Ascending aorta (tissue), 2 donors: ENCODE results near the gene MINDY2. TPM values are rescaled to one million over a fixed set of nuclear protein-coding genes. Genes with fewer than 3 reads are reported as not detected.

Experiments used
- DNase-seq, 2 donors: peaks; one replicate each; pipeline ENCODE4 v3.0.0-alpha.2; 2019; ENCODE audit warnings: low spot score in 2 of 2
- H3K27ac ChIP-seq, 2 donors: fragments of 200-600 bp; sonication (generic); one replicate each; pipeline ENCODE4 v1.5.1; 2016 to 2017; ENCODE audit warnings: mild to moderate bottlenecking in 1 of 2
- H3K27me3 ChIP-seq: fragments of 200-600 bp; sonication (generic); one replicate; pipeline ENCODE4 v1.5.1; 2017
- H3K36me3 ChIP-seq, 2 donors: fragments of 200-600 bp; sonication (generic); one replicate each; pipeline ENCODE4 v1.5.1; 2016
- H3K4me1 ChIP-seq, 2 donors: fragments of 200-600 bp; sonication (generic); one replicate each; pipeline ENCODE4 v1.5.1; 2016 to 2017; ENCODE audit warnings: mild to moderate bottlenecking in 1 of 2
- H3K4me3 ChIP-seq, 2 donors: fragments of 200-600 bp; sonication (generic); one replicate each; pipeline ENCODE4 v1.5.1; 2016 to 2017; ENCODE audit warnings: mild to moderate bottlenecking in 1 of 2
- H3K9me3 ChIP-seq, 2 donors: fragments of 200-600 bp; sonication (generic); one replicate each; pipeline ENCODE4 v1.5.1; 2016
- CTCF ChIP-seq, 3 experiments: fragments of 200-600 bp in 2 of 3; fragments of 450-650 bp in 1 of 3; sonication (generic) in 2 of 3; IDR thresholded peaks; one replicate each; pipeline ENCODE4 v1.5.1; 2016 to 2019; ENCODE audit warnings: antibody characterized with exemption in 3 of 3, mild to moderate bottlenecking in 1 of 3, moderate library complexity in 1 of 3
- intact Hi-C: fragments of 100-400 bp; cut with DNase I; formaldehyde crosslinking; loops from one replicate; pipeline ENCODE4 v1.15.1; 2023
- total RNA-seq: library from RNA; depleted of rRNA; stranded (reverse); fragments of >200 nt; gene quantifications from one replicate; pipeline ENCODE4 v1.1.0, GENCODE V29; 2016

MINDY2 gene
- total RNA-seq, 1 donor from 2014 or later: 10.4 TPM

GRCh38 chr15:58900631-58901030 lies 129.5 kb downstream of the MINDY2 start:
- H3K36me3 ChIP-seq: peaks cover 26 to 50% of the 10 kb centered on the region in 2 donors
- H3K27ac ChIP-seq: no peak overlapping the region
- H3K4me3 ChIP-seq: no peak overlapping the region
- H3K27me3 ChIP-seq: no peaks in the 10 kb centered on the region
- DNase-seq: no peak
- H3K4me1 ChIP-seq: no peaks in the 10 kb centered on the region
- no peak for TF ChIP-seq CTCF (IDR thresholded peaks at IDR 0.05)
- intact Hi-C loops: no loop called here
- no peaks in the 10 kb centered on the region for H3K9me3 ChIP-seq

GRCh38 chr15:58908550-58909309 lies 137.6 kb downstream of the MINDY2 start:
- TF ChIP-seq CTCF (IDR thresholded peaks at IDR 0.05): no peak
- no peak for DNase-seq
- no peaks in the 10 kb centered on the region for H3K27me3 ChIP-seq
- no peaks in the 10 kb centered on the region for H3K9me3 ChIP-seq
- H3K4me3 ChIP-seq: no peak overlapping the region
- H3K36me3 ChIP-seq: peaks cover 24 to 43% of the 10 kb centered on the region in 2 donors
- no peak overlapping the region for H3K27ac ChIP-seq
- H3K4me1 ChIP-seq: no peaks in the 10 kb centered on the region
- intact Hi-C loops: no loop called here

- Histone ChIP-seq H3K27me3 (no peaks in the 10 kb centered on the region), H3K4me3 (no peak overlapping the region), H3K36me3 (peaks cover 30 to 48% of the 10 kb centered on the region in 2 donors), H3K4me1 (no peaks in the 10 kb centered on the region), H3K9me3 (no peaks in the 10 kb centered on the region), H3K27ac (no peak overlapping the region)
- intact Hi-C loops: no loop called here
- no peak for DNase-seq
- no peak for TF ChIP-seq CTCF (IDR thresholded peaks at IDR 0.05)
These were observed 138.5 kb downstream of the MINDY2 start for GRCh38 chr15:58909616-58910015.

GRCh38 chr15:58910456-58910855 lies 139.4 kb downstream of the MINDY2 start:
- peaks cover 30 to 46% of the 10 kb centered on the region in 2 donors for H3K36me3 ChIP-seq

More at GRCh38 chr15:58910456-58910855, 139.4 kb downstream of the MINDY2 start:
- TF ChIP-seq CTCF (IDR thresholded peaks at IDR 0.05): no peak
- H3K27ac ChIP-seq: no peak overlapping the region
- no peaks in the 10 kb centered on the region for H3K4me1 ChIP-seq
- no peak for DNase-seq
- no peak overlapping the region for H3K4me3 ChIP-seq
- no peaks in the 10 kb centered on the region for H3K27me3 ChIP-seq
- no peaks in the 10 kb centered on the region for H3K9me3 ChIP-seq
- intact Hi-C loops: no loop called here

Other genes with a start within 250 kb of the MINDY2 start
- gene ADAM10, start 21.6 kb upstream of the MINDY2 start, total RNA-seq: 44.6 TPM
- gene SLTM, start 162.4 kb downstream of the MINDY2 start, total RNA-seq: 109 TPM
- gene RNF111, start 216.4 kb downstream of the MINDY2 start, total RNA-seq: 12.2 TPM